ENCODE data around the gene AKAP8L. TPM values are rescaled to one million over a fixed set of nuclear protein-coding genes. Genes with fewer than 3 reads are reported as not detected.

The AKAP8L gene
- total and polyA plus RNA-seq, 10 of the 15 experiments (the other 5 are each of a cell fraction or from before 2014, with no cell fraction given) = 0.66 to 64.3 (median 40.0) TPM

GRCh38 chr19:15432629-15433518 is 14.1 kb upstream of the AKAP8L start (continued):
- TF ChIP-seq E4F1 (IDR thresholded peaks at IDR 0.05; ENCODE audit: borderline replicate concordance, partially characterized antibody) = no peak
- no peak for TF ChIP-seq MTA2 (IDR thresholded peaks at IDR 0.05; ENCODE audit: low read depth)
- TF ChIP-seq NBN (IDR thresholded peaks at IDR 0.05) = peak; percentile 59; the same call in 1 of the 2 replicates
- peak; percentile 85; the same call in 1 of the 2 replicates for TF ChIP-seq ESRRA (IDR thresholded peaks at IDR 0.05; ENCODE audit: low read length)
- peak; percentile 86 for TF ChIP-seq PBX3 (IDR thresholded peaks at IDR 0.05; ENCODE audit: insufficient replicate concordance, low read depth, low read length)
- TF ChIP-seq RUNX3 (IDR thresholded peaks at IDR 0.05; ENCODE audit: low read length) = peak; percentile 20; the same call in 1 of the 2 replicates
- TF ChIP-seq MAX (IDR thresholded peaks at IDR 0.05; ENCODE audit: low read depth, low read length) = peak; percentile 82
- 0 out of 2 replicates have a peak, but pooled peaks have one; percentile 3 for TF ChIP-seq MEF2A (IDR thresholded peaks at IDR 0.05; ENCODE audit: insufficient read depth, low read depth, low read length)
- TF ChIP-seq MYC (IDR thresholded peaks at IDR 0.05; ENCODE audit: insufficient read depth, insufficient read length, insufficient replicate concordance, low read length, severe bottlenecking) = peak; percentile 79
- no peak for TF ChIP-seq ATF3 (IDR thresholded peaks at IDR 0.05; ENCODE audit: borderline replicate concordance, extremely low read depth, low read depth, low read length)
- peak; percentile 57; the same call in 1 of the 2 replicates for TF ChIP-seq CEBPZ (IDR thresholded peaks at IDR 0.05; ENCODE audit: low read depth, low read length)
- TF ChIP-seq ZBTB33 (IDR thresholded peaks at IDR 0.05) = no peak
- TF ChIP-seq SPI1 (IDR thresholded peaks at IDR 0.05; ENCODE audit: borderline replicate concordance, insufficient read depth, low read depth, low read length) = no peak
- TF ChIP-seq JUND (IDR thresholded peaks at IDR 0.05; ENCODE audit: low read depth, low read length) = no peak
- peak; percentile 88 for TF ChIP-seq KLF5 (IDR thresholded peaks at IDR 0.05; ENCODE audit: partially characterized antibody)
- TF ChIP-seq TARDBP (IDR thresholded peaks at IDR 0.05; ENCODE audit: borderline replicate concordance) = peak; percentile 68; the same call in 1 of the 2 replicates
- TF ChIP-seq YBX1 (IDR thresholded peaks at IDR 0.05) = no peak
